HG03135 (cell line): ENCODE measurements around the gene GSTP1.
"Not testable (repeated sequence)": the region's sequence is repeated elsewhere in the genome, so short reads cannot be mapped to it uniquely, and the experiment has no call there.

Source experiments
- ATAC-seq: cut with Tn5 transposase; IDR thresholded peaks from one replicate; pipeline ENCODE4 v1.9.1; 2021; ENCODE audit warnings: mild to moderate bottlenecking, moderate library complexity; ENCODE audit not compliant: unreplicated experiment

Gene GSTP1

DNA sequence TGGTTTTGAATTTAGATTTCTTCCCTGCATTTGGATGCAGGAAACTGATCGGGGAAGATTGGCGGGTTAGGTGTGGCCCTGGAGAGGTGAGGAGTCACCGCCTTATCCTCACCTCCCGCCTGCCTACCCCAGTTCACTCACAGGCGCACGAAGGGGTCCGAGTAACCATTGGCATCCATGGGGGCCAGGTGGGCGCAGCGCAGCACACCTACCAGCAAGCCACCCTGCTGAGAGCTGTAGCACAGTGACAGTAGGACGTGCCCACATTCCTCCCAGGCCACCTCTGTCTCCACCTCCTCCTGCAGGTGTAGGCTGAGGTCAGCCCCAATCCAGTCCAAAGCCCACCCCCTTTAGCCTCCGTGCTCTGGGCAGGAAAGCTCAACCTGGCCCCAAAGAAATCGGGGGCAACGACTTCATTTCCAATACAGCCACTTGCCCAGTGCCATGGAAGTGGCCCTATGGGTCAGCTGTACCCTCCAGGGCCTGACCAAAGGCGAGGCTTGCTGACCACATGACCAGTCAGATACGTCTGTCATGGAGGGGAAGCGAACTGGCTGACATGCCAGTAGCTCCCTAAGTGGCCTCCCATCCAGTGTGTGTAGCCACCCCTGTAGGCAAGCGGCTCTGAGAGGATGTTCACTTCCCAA, 29.8 kb downstream of the GSTP1 start:
- ATAC-seq = no peak

DNA sequence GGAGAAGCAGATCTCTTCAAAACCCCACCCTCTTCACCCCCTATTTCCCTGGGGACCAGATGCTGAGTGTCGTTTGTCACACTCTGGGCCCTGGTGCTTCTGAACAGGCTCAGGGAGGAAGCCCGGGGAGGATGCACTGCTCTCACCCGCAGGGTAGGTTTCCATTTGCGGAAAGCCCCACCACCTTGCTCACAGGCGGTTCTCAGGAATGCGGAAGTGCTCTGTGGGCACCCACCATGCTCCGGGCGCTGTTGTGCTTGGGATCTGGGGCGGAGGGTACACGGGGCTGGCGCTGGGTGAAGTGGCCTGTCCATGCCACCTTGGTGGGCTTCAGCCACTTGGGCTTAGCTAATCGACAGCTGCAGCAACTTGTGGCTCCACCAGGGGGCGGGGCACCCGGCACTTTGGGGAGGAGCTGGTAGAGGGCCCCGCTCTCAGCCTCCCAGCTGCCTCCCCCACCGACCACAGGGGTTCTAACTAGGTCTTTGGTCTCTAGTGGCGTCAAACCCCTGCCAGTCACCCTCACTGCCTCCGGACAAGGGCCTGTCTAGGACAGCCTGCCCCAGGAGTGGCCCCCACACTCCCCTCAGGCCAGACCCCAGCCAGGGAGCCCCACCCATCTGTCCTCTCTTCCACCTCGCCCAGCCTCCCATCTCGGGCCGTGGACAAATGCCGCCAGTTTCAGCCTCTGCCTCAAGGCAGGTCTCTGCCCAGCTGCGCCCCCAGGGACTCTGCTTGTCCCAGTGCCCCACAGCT, 30.5 kb downstream of the GSTP1 start:
- peak; percentile 65 for ATAC-seq

DNA sequence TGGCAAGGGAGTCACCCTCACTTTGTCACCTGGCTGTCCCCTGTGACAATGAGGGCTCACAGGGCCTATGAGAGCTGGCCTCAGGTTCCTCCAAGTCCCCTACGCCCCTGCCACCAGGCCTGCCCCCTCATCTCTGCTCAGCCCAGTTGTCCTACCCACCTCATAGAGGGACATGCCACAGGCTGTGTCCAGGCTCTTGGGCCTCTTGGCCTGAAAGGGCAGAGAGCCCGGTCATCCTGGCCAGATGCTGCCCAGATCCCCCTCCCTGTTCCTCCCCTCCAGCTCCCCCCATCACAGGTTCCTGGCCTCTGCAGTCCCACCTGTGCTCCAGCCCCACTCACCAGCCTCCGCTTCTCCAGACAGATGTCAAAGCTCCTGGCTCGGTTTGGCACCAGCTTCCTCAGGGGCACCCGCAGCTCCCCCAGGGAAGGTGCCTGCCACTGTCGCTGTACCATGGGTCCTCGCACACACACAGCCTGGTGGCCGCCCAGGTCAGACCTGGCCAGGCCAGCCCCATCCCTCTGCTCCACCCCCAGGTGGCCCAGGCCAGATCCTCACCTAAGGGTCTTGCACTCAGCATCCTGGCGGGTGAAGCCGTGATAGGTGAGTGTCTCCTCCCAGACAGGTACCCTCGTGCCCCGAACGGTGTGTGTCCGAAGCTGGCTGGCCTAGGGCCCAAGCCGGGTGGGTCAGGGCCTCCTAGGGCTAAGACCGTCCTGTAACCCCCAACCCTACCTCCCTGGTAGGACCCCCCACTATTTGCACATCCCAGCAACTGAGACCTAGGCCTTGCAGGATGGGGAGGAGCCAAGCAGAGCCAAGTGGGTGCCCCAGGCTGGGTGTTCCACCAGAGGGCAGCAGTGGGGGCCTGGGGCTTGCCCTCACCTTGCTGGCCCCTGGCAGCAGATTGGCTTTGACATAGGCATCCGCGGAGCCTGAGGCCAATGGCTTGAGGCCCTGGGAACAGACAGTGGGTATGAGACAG, 31.4 kb downstream of the GSTP1 start:
- no peak for ATAC-seq

- no peak for ATAC-seq
Measured at GRCh38 chr11:67615728-67616430, 32.3 kb downstream of the GSTP1 start.

DNA sequence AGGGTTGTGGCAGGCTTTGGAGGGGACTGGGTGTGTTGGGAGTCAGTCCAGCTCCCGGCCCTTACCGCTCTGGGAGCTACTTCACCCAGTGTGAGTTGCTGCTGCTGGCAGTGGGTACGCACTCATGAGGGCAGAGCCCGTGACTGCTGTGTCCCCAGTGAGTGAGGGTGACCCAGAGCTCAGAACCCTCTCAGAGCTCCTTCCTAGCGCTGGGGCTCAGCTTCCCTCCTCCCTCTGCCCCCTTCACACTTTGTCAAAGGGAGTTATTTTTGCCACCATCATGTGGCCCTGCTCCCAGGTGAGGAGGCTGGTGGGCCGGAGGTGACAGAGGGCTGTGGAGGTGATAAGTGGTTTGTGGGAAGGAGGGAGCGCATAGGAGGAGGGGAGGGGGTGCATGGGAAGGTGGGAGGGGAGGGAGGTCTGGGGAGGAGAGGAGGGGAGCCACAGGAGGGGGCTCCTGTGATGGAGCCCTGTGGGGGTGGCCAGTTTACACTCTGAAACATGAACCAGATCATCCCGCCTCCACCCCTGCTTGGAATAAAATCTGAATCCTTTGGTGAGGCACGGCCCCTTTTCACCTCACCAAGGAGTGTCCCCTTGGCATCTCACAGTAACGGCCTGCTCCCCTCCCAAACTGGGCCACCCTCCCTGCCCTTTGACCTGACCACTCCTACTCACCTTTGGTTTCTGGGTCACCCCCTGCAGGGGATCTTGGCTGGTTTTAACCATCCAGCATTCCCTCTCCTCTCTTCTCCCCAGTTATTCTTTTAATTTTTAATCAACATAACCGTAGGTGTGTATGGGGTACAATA, 33.0 kb downstream of the GSTP1 start:
- ATAC-seq = no peak

DNA sequence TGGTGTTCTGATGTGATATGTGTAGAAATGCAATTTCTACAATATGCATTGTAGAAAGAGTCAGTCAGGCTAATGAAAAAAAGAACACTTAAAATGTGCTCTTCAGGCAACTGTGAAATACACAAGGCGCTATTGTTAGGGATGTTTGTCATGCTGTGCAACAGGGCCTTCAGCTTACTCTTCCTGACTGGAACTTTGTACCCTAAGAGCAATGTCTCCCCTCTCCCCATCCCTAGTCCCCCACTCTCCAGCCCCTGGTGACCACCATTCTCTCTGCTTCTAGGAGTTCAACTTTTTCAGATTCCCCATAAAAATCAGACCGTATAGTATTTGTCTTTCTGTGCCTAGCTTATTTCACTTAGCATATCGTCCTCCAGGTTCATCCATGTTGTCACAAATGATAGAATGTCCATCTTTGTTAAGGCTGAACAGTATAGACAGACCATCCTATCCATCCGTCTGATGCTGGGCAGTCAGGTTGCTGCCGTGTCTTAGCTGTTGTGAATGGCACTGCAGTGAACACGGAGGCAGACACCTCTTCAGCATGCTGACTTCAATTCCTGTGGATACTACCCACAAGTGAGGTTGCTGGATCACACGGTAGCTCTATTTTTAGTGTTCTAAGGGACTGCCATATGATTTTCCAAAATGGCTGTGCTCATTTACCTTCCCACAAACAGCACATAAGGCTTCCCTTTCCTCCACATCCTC, 33.8 kb downstream of the GSTP1 start:
- ATAC-seq = no peak

DNA sequence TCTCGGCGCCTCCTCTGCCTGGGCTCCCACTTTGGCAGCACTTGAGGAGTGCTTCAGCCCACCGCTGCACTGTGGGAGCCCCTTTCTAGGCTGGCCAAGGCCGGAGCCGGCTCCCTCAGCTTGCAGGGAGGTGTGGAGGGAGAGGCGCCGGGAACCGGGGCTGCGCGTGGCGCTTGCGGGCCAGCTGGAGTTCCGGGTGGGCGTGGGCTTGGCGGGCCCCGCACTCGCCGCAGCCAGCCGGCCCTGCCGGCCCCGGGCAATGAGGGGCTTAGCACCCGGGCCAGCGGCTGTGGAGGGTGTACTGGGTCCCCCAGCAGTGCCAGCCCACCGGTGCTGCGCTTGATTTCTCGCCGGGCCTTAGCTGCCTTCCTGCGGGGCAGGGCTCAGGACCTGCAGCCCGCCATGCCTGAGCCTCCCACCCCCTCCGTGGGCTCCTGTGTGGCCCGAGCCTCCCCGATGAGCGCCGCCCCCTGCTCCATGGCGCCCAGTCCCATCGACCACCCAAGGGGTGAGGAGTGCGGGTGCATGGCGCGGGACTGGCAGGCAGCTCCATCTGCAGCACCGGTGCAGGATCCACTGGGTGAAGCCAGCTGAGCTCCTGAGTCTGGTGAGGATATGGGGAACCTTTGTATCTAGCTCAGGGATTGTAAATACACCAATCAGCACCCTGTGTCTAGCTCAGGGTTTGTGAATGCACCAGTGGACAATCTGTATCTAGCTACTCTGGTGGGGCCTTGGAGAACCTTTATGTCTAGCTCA, 35.5 kb downstream of the GSTP1 start:
- ATAC-seq = not testable (repeated sequence)

DNA sequence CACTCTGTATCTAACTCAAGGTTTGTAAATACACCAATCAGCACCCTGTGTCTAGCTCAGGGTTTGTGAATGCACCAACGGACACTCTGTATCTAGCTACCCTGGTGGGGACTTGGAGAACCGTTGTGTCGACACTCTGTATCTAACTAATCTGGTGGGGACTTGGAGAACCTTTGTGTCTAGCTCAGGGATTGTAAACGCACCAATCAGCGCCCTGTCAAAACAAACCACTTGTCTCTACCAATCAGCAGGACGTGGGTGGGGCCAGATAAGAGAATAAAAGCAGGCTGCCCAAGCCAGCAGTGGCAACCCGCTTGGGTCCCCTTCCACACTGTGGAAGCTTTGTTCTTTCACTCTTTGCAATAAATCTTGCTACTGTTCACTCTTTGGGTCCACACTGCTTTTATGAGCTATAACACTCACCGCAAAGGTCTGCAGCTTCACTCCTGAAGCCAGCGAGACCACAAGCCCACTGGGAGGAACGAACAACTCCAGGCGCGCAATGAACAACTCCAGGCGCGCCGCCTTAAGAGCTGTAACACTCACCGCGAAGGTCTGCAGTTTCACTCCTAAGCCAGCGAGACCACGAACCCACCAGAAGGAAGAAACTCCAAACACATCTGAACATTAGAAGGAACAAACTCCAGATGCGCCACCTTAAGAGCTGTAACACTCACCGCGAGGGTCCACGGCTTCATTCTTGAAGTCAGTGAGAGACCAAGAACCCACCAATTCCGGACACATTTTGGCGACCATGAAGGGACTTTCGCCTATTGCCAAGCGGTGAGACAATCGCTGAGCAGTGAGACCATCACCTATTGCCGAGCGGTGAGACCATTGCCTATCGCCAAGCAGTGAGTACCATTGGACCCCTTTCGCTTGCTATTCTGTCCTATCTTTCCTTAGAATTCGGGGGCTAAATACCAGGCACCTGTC, 36.3 kb downstream of the GSTP1 start:
- ATAC-seq = not testable (repeated sequence)

GRCh38 chr11:67620621-67621020, 37.0 kb downstream of the GSTP1 start:
- not testable (repeated sequence) for ATAC-seq

DNA sequence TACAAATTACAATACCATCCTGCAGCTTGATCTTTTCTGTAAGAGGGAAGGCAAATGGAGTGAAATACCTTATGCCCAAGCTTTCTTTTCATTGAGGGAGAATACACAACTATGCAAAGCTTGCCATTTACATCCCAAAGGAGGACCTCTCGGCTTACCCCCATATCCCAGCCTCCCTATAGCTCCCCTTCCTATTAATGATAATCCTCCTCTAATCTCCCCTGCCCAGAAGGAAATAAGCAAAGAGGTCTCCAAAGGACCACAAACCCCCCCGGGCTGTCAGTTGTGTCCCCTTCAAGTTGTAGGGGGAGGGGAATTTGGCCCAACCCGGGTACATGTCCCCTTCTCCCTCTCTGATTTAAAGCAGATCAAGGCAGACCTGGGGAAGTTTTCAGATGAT, 38.3 kb downstream of the GSTP1 start:
- not testable (repeated sequence) for ATAC-seq

DNA sequence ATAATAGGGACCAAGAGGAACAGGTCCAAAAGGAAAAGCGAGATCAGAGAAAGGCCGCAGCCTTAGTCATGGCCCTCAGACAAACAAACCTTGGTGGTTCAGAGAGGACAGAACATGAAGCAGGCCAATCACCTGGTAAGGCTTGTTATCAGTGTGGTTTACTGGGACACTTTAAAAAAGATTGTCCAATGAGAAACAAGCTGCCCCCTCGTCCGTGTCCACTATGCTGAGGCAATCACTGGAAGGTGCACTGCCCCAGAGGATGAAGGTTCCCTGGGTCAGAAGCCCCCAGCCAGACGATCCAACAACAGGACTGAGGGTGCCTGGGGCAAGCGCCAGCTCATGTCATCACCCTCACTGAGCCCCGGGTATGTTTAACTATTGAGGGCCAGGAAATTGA, 39.3 kb downstream of the GSTP1 start:
- ATAC-seq = not testable (repeated sequence)

DNA sequence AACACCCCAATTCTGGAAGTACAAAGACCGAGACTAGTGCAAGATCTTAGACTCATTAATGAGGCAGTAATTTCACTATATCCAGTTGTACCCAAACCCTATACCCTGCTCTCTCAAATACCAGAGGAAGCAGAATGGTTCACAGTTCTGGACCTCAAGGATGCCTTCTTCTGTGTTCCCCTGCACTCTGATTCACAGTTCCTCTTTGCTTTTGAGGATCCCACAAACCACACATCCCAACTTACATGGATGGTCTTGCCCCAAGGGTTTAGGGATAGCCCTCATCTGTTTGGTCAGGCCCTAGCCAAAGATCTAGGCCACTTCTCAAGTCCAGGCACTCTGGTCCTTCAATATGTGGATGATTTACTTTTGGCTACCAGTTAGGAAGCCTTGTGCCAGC, 40.2 kb downstream of the GSTP1 start:
- not testable (repeated sequence) for ATAC-seq

- ATAC-seq = not testable (repeated sequence)
Measured at GRCh38 chr11:67626131-67626833, 42.7 kb downstream of the GSTP1 start.

DNA sequence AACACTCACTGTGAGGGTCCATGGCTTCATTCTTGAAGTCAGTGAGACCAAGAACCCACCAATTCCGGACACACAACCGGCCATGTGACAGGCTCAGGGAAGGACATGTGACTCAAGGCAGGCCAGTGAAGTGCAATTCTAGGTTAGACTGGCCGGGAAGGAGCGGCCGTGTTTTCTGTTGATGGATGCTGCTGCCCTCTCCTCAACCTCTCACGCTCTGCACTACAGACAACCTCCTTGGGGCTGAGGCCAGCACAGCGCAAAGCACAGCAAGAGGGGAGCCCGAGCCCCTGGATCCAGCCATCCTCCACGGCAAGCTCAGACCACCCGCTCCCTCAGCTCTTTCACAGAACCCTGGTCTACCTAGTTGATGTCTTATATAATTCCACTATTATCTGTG, 43.4 kb downstream of the GSTP1 start:
- ATAC-seq = no peak

DNA sequence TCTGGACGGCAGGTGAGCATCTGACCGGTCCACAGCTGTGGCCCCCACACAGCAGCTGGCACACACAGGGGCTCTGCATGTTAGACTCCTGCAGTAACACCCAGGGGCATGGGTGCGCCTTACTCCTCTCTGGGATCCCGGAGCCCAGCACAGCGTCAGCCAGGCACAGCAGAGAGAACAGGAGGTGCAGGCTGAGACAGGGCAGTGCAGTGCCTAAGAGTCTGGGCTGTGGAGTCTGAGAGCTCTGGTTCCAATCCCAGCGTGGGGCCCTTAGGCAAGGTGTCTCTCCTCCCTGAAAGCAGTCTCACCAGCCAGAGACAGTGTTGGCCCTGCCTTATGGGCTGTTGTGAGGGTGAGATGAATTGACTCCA, 43.8 kb downstream of the GSTP1 start:
- ATAC-seq = no peak

DNA sequence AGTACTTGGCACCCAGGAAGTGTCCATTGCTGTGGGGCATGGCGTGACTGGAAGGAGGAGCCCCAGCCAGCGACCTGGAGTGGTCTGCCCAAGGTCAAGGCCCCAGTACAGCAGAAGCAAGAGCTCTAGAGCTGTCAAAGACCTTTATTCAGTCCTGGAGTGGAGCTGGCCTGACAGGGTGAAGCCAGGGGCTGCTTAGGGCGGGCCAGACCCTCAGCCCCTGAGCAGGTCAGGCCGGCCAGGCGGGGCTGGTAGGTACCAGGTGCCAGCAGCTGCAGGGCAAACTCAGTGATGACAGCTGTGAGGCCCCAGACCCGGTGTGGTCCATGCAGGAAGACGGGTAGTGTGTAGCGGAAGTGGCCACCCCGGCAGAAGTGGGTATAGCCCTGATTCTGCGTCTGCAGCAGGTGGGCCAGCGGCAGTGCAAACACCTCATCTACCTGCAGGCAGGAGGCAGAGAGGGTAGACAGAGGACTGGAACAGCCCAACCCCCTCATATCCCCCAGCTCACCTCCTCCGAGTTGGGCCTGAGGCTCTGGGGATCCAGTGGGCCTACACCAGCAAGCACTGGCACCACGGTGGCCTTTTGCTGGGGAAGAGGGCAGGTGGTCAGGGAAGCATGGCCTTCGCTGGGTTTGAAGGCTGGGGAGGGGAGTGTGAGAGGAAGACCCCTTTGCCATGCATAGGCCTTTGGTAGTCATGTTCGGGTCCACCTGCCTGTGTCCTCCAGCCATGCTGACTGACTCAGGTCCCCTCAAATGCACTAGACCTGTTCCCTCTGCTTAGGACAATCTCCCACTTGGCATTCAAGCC, 44.4 kb downstream of the GSTP1 start:
- ATAC-seq = no peak
